ENCODE results near the gene IL32.

The IL32 gene

GRCh38 chr16:3065069-3065741 lies at the start of gene IL32:
Gene IL32 (plus strand): TSS chr16:3065640. CDS start chr16:3065812, 172 bp downstream.
- no peak for DNase-seq

GRCh38 chr16:3015865-3016521 lies 49.4 kb upstream of the IL32 start:
- no peak for DNase-seq

- no peak for DNase-seq
Measured at GRCh38 chr16:3017344-3017743, 48.1 kb upstream of the IL32 start.

- no peak for DNase-seq
Measured at GRCh38 chr16:3017794-3018506, 47.5 kb upstream of the IL32 start, which contains the start of gene CLDN6. Gene CLDN6 (minus strand): TSS chr16:3018183. CDS start chr16:3016021, 2,162 bp downstream.

- no peak for DNase-seq
Measured at GRCh38 chr16:3019594-3020246, 45.7 kb upstream of the IL32 start.

GRCh38 chr16:3020247-3020603 lies 45.2 kb upstream of the IL32 start, which contains the start of gene TNFRSF12A:
Gene TNFRSF12A (plus strand): TSS chr16:3020368. CDS start chr16:3020398, 30 bp downstream.
- no peak for DNase-seq

GRCh38 chr16:3020604-3021448 lies 44.6 kb upstream of the IL32 start:
- DNase-seq: no peak

GRCh38 chr16:3021449-3022207 lies 43.8 kb upstream of the IL32 start:
- DNase-seq: no peak

- DNase-seq: no peak
Measured at GRCh38 chr16:3022208-3022683, 43.2 kb upstream of the IL32 start.

- no peak for DNase-seq
Measured at GRCh38 chr16:3022684-3023414, 42.6 kb upstream of the IL32 start.

- DNase-seq: no peak
Measured at GRCh38 chr16:3023415-3023668, 42.1 kb upstream of the IL32 start.

- peak; percentile 69 for DNase-seq
Measured at GRCh38 chr16:3023669-3024478, 41.6 kb upstream of the IL32 start, which contains the start of the genes HCFC1R1 and THOC6. Gene HCFC1R1 (minus strand): TSS chr16:3023942. CDS start chr16:3023941, 1 bp downstream. Gene THOC6 (plus strand): TSS chr16:3024035. CDS start chr16:3024327, 292 bp downstream.

- DNase-seq: no peak
Measured at GRCh38 chr16:3025032-3026002, 40.1 kb upstream of the IL32 start.

GRCh38 chr16:3026003-3026378 lies 39.4 kb upstream of the IL32 start:
- no peak for DNase-seq

- no peak for DNase-seq
Measured at GRCh38 chr16:3026609-3027488, 38.6 kb upstream of the IL32 start.

GRCh38 chr16:3027489-3027795 lies 38.0 kb upstream of the IL32 start:
- DNase-seq: no peak

GRCh38 chr16:3027983-3028715 lies 37.3 kb upstream of the IL32 start:
- DNase-seq: peak; percentile 0
